Left colon (tissue), 2 donors: ENCODE results near the gene SPAG16. TPM values are rescaled to one million over a fixed set of nuclear protein-coding genes. Genes with fewer than 3 reads are reported as not detected.
"Not testable (repeated sequence)": the region's sequence is repeated elsewhere in the genome, so short reads cannot be mapped to it uniquely, and the experiment has no call there.

Experiments used
- ATAC-seq: fragments of 200-7000 bp; cut with Tn5 transposase; one replicate; pipeline ENCODE4 v1.9.1; 2020; ENCODE audit warnings: mild to moderate bottlenecking, moderate library complexity
- DNase-seq, 2 donors: peaks; one replicate each; pipeline ENCODE4 v3.0.0-alpha.2; 2020
- intact Hi-C, 2 donors: fragments of 100-400 bp; cut with DNase I in 1 of 2; cut with micrococcal nuclease in 1 of 2; formaldehyde crosslinking; loops; one replicate each; pipeline versions ENCODE4 v1.11.2 to v1.14.0; 2022; cut with DNase I, micrococcal nuclease
- total RNA-seq, 2 donors: library from RNA; stranded (reverse); fragmentation: NEBNext Ultra II Directional; extraction: Animal tissue kit (Norgen Biotek cat#: 25700); gene quantifications; one replicate each; pipeline ENCODE4 v1.2.1, GENCODE V29; 2021
- donor health status: DM: no; HTN: no; CAD: no.
- donor health status: DM: yes; HTN: yes; CAD: no.

Gene SPAG16
- total RNA-seq, 2 donors from 2014 or later: 21.0 to 21.8 TPM

- DNase-seq (no peak), ATAC-seq (no peak)
- intact Hi-C loops: no loop called here
Measured at GRCh38 chr2:213862407-213863076, 578.3 kb downstream of the SPAG16 start.

DNA sequence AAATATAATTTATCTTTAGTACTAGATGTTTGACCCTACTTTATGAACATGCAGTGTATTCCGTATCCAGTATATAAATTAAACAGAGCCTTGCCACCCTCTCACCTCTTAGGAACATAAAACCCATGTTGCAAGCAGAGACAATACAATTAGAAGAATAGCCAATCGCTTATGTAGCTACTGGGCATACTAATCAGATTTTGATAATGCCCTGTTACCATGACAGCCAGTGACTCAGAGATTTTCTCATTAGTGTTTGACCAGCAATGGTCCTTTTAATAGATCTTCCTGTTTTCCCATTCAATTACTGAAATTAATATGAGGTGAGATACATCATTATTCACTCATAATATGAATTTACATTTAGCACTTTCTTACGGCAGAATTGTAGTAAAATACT, 579.3 kb downstream of the SPAG16 start:
- no peak for ATAC-seq
- intact Hi-C loops: no loop called here
- DNase-seq: no peak

DNA sequence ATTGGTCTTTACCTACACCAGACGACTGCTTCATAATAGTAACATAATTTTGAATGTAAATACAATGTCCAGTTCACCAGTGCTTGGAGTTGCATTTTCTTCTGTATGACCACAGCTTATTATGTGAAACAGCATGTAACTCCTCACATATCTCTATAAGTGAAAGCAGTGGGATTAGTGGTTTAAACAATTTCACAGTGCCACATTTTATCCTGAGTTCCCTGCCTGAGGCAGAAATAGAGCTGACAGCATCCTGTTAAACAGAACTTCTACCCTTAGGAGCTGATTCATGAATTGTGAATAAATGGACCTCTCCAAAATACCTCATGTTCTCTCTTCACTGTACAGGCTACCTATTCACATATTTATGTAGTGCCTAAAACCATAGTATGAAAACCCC, 584.3 kb downstream of the SPAG16 start:
- ATAC-seq: no peak
- DNase-seq: no peak
- intact Hi-C loops: no loop called here

DNA sequence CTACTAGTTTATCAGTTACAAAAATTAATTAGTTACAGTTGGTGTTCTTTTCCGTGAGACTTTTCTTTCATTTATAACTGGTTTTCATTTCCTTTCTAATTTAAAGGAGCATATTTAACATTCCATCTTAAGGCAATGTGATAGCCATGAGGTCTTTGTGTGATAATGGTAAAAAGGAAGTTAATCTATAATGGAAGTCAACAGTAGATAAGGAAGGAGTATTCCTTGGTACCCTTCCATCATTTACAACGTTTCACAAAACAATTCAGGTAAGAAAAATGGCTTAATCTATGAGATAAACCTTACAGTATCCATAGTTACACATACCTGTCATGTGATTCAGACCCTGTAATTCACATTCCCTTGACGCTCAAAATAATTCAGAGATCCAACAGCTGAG, 601.2 kb downstream of the SPAG16 start:
- DNase-seq: no peak
- intact Hi-C loops: no loop called here
- ATAC-seq: no peak

DNA sequence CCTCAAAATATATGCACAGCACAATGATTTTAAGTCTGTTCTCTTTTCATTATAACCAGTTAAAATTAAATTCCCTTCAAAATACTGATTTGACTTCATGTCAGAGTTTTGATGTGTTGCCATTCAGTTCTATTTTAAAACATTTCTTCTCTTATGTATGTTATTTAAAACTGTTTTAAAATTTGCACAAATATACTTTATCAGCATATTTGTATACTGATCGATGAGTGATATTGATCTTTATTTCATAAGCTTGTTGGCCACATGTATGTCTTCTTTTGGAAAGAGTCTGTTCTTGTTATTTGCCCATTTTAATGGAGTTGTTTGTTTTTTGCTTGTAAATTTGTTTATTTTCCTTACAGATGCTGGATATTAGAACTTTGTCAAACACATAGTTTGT, 630.2 kb downstream of the SPAG16 start:
- ATAC-seq (no peak), DNase-seq (no peak)
- intact Hi-C loops: no loop called here

- ATAC-seq (no peak), DNase-seq (no peak)
- intact Hi-C loops: no loop called here
Measured at GRCh38 chr2:213920014-213920413, 635.8 kb downstream of the SPAG16 start.

DNA sequence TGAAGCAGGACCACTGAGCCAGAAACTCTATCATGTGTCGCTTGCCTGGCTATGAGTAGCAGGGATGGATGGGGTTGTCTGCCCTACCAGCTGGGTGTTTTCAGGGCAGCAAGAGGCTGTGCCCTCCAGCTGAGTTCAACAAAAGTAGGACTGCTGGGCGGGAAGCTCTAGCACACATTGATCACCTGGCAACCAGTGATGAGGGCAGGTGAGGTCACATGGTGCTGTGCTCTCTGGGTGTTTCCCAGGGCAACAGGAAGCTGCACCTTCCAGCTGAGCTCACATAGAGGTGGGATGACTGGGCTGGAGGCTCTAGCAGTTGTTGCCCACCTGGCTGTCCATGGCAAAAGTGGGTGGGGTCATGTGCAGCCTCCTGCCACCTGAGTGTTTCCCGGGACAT, 639.3 kb downstream of the SPAG16 start:
- DNase-seq (no peak), ATAC-seq (no peak)
- intact Hi-C loops: no loop called here

DNA sequence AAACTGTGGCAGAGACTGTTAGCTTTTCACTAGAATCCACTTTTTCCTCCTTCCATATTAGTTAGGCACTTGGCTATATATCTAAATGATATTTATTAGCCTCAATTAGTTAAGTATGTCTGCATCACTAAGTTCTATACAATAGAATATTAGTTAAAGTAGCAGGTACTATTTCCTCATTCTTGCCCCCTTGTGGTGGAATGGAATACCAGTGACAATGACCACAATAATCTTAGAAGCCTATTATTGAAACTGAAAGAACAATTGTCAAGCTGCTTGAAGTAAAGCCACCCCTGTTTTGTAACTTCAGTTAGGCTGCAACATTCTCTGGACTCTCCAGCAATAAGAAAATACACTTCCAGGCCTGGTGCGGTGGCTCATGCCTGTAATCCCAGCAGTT, 650.3 kb downstream of the SPAG16 start:
- no peak for ATAC-seq
- intact Hi-C loops: no loop called here
- DNase-seq: no peak

GRCh38 chr2:213958086-213958485, 673.8 kb downstream of the SPAG16 start:
- no peak for DNase-seq
- intact Hi-C loops: no loop called here
- no peak for ATAC-seq

- intact Hi-C loops: no loop called here
- DNase-seq (no peak), ATAC-seq (no peak)
Measured at GRCh38 chr2:213959589-213959988, 675.3 kb downstream of the SPAG16 start.

- ATAC-seq (no peak), DNase-seq (no peak)
- intact Hi-C loops: no loop called here
Measured at GRCh38 chr2:213971536-213971935, 687.3 kb downstream of the SPAG16 start.

- DNase-seq: no peak
- intact Hi-C loops: no loop called here
- no peak for ATAC-seq
Measured at GRCh38 chr2:213980883-213981282, 696.6 kb downstream of the SPAG16 start.

GRCh38 chr2:213989207-213989606, 704.9 kb downstream of the SPAG16 start:
- DNase-seq (no peak), ATAC-seq (no peak)
- intact Hi-C loops: no loop called here

- intact Hi-C loops: no loop called here
- ATAC-seq (no peak), DNase-seq (no peak)
Measured at GRCh38 chr2:213991453-213992108, 707.3 kb downstream of the SPAG16 start.

GRCh38 chr2:213995400-213996105, 711.3 kb downstream of the SPAG16 start:
- ATAC-seq (no peak), DNase-seq (no peak)
- intact Hi-C loops: no loop called here

DNA sequence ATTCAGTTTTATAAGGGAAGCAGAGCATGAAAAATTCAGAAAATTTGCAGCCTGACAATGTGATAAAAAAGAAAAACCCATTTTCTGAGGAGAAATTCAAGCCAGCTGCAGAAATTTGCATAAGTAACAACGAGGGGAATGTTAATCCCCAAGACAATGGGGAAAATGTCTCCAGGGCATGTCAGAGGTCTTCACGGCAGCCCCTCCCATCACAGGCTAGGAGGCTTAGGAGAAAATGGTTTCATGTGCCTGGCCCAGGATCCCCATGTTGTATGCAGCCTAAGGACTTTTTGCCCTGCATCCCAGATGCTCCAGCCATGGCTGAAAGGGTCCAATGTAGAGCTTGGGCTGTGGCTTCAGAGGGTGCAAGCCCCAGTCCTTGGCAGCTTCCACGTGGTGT, 714.7 kb downstream of the SPAG16 start:
- intact Hi-C loops, ATAC-seq: not testable (repeated sequence)

DNA sequence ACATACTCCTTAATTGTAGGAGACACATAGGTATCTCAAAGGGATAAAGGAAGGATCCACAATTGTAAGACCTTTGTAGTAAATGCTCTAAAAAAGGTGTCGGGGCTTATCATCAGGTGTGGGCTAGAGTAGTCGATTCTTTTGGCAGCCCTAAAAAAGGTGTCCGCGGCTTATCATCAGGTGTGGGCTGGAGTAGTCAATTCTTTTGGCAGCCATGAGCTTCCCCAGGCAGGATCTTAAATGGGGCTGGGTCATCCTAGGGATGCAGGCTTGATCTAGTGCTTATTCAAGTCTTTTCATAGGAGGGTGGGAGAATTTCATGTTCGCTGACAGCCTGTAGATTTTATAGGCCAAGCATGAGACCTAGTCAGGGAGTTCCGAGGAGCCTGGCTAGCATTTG, 720.2 kb downstream of the SPAG16 start:
- intact Hi-C loops: no loop called here
- DNase-seq: no peak
- no peak for ATAC-seq

More for the DNA sequence above, 714.7 kb downstream of the SPAG16 start:
- not testable (repeated sequence) for DNase-seq

DNA sequence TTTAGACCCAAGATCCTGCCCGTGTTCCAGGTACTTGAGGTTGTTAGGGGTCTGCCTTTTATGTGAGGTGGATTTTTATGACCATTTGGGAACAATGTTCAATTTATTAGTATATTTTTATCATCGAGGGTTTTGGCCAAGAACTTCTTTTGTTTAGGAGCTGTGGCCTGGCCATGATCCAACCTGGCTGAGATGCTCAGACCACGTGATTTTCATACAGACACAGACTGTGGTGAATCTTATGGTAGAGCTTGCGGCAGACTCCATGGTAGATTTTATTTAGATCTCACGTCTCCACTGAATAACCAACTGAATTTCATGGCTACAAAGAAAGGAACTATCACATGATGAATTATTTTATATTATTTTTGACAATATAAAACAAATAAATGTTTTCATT, 721.1 kb downstream of the SPAG16 start:
- ATAC-seq (no peak), DNase-seq (no peak)
- intact Hi-C loops: no loop called here

DNA sequence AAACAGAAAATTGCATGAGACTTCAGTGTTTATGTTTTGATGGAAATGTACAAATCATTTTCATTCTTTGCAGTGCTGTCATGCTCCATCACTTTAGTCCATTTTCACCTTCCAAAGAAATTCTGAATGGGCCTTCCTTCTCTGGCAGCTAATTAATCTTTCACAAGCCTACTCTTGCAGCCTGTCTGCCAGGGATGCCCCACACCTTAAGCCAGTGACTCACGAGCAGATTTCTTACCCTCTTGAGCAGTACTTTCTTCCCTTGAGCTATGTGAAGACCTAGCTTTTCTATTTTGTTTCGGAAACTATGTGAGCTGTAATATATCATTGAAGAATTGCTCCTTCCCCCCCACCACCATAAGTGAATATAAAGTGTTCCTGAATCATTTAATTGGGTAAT, 722.3 kb downstream of the SPAG16 start:
- ATAC-seq: no peak
- intact Hi-C loops: no loop called here
- DNase-seq: no peak

DNA sequence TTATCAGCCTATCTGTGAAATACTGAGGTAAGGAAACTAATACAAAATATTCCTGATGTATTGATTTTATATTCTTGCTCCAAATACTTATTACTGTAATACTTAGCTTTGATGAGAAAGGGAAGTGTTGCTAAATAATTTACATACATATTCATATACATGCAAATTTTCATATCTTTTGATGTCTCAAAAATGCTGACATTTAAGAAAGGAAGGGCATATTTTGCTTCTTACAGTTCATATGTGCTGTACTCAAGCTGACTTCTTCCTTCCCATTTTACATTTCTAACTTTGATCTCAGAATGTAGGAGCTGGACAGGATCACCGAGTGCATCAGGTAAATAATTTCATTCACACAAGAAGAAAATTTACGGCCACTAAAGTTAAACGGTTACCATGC, 727.4 kb downstream of the SPAG16 start:
- DNase-seq (no peak), ATAC-seq (no peak)
- intact Hi-C loops: no loop called here
